GM23338 (cell line): Measurements from ENCODE around the gene ETV5. TPM values are rescaled to one million over a fixed set of nuclear protein-coding genes. Genes with fewer than 3 reads are reported as not detected.
A peak's percentile ranks its signal among the peaks of the same experiment; 100 is the strongest.

Experiments used
- ATAC-seq: fragments of 200-7000 bp; cut with Tn5 transposase; 3 replicates; pipeline ENCODE4 v1.9.1; 2020
- DNase-seq: peaks from one replicate; pipeline ENCODE4 v3.0.0-alpha.2; 2015; ENCODE audit warnings: low spot score
- H2AFZ ChIP-seq: fragments of 200-600 bp; sonication (generic); 2 replicates; pipeline ENCODE4 v1.8.0; 2016; ENCODE audit warnings: antibody characterized with exemption, mild to moderate bottlenecking, moderate library complexity
- H3F3A ChIP-seq: fragments of 200-600 bp; sonication (generic); replicated peaks from 2 replicates; pipeline ENCODE4 v1.8.0; 2017; ENCODE audit warnings: antibody characterized with exemption, mixed run types, low read depth
- H3K27ac ChIP-seq: fragments of 200-600 bp; sonication (generic); 2 replicates; pipeline ENCODE4 v1.6.1; 2016; ENCODE audit warnings: low read depth
- H3K27me3 ChIP-seq: fragments of 200-600 bp; sonication (generic); 2 replicates; pipeline ENCODE4 v1.8.0; 2016; ENCODE audit warnings: mild to moderate bottlenecking, mixed run types, moderate library complexity; ENCODE audit not compliant: insufficient read depth
- H3K36me3 ChIP-seq: fragments of 200-600 bp; sonication (generic); 2 replicates; pipeline ENCODE4 v1.8.0; 2016; ENCODE audit warnings: mild to moderate bottlenecking; ENCODE audit not compliant: insufficient read depth
- H3K4me1 ChIP-seq: fragments of 200-600 bp; sonication (generic); 2 replicates; pipeline ENCODE4 v1.8.0; 2016; ENCODE audit warnings: mild to moderate bottlenecking, moderate library complexity; ENCODE audit not compliant: insufficient read depth
- H3K4me2 ChIP-seq: fragments of 200-600 bp; sonication (generic); 2 replicates; pipeline ENCODE4 v1.7.1; 2017; ENCODE audit warnings: mixed run types
- H3K4me3 ChIP-seq: fragments of 200-600 bp; sonication (generic); 2 replicates; pipeline ENCODE4 v1.6.1; 2016; ENCODE audit warnings: mixed run types
- H3K79me2 ChIP-seq: fragments of 200-600 bp; sonication (generic); replicated peaks from 2 replicates; pipeline ENCODE4 v1.8.0; 2017; ENCODE audit warnings: mild to moderate bottlenecking; ENCODE audit not compliant: insufficient read depth
- H3K9me2 ChIP-seq: fragments of 200-600 bp; sonication (generic); 2 replicates; pipeline ENCODE4 v1.8.0; 2017; ENCODE audit not compliant: insufficient read depth
- H4K20me1 ChIP-seq: fragments of 200-600 bp; sonication (generic); replicated peaks from 2 replicates; pipeline ENCODE4 v1.8.0; 2017; ENCODE audit warnings: mild to moderate bottlenecking; ENCODE audit not compliant: insufficient read depth
- H3K27ac Mint-ChIP-seq: 2 replicates; pipeline ENCODE4 v1.8.0; 2020; ENCODE audit warnings: inconsistent platforms, mild to moderate bottlenecking, moderate library complexity, mixed read lengths
- H3K27me3 Mint-ChIP-seq: 3 replicates; pipeline ENCODE4 v1.8.0; 2022; ENCODE audit warnings: low read depth, mild to moderate bottlenecking, moderate library complexity, mixed read lengths, inconsistent platforms; ENCODE audit not compliant: insufficient read depth, poor library complexity
- H3K36me3 Mint-ChIP-seq: 3 replicates; pipeline ENCODE4 v1.8.0; 2021; ENCODE audit warnings: low read depth, mild to moderate bottlenecking, inconsistent platforms, moderate library complexity, mixed read lengths
- H3K4me1 Mint-ChIP-seq: 3 replicates; pipeline ENCODE4 v1.8.0; 2020; ENCODE audit warnings: mild to moderate bottlenecking, inconsistent platforms, mixed read lengths
- H3K4me3 Mint-ChIP-seq: 3 replicates; pipeline ENCODE4 v1.8.0; 2021; ENCODE audit warnings: moderate library complexity, mild to moderate bottlenecking, inconsistent platforms, mixed read lengths
- H3K9me3 Mint-ChIP-seq: 3 replicates; pipeline ENCODE4 v1.8.0; 2020; ENCODE audit warnings: moderate library complexity, mild to moderate bottlenecking, inconsistent platforms, mixed read lengths
- CREB1 ChIP-seq: fragments of 250-450 bp; sonication (Bioruptor Pico); IDR thresholded peaks from 2 replicates; pipeline ENCODE4 v1.5.0; 2020; ENCODE audit warnings: low read depth, mild to moderate bottlenecking, moderate library complexity
- CTCF ChIP-seq, 2 experiments: fragments of 200-600 bp in 1 of 2; sonication (generic) in 1 of 2; conservative IDR thresholded peaks; 2 replicates each; pipeline versions ENCODE4 v1.5.1 to v1.6.1; 2016 to 2017; ENCODE audit warnings: antibody characterized with exemption in 2 of 2, low read depth in 2 of 2, mild to moderate bottlenecking in 2 of 2, moderate library complexity in 1 of 2
- ETS1 ChIP-seq: IDR thresholded peaks from 2 replicates; pipeline ENCODE4 v1.6.1; 2016; ENCODE audit warnings: antibody characterized with exemption
- EZH2 ChIP-seq: fragments of 200-600 bp; sonication (generic); IDR thresholded peaks from one replicate; pipeline ENCODE4 v1.8.0; 2017; ENCODE audit warnings: antibody characterized with exemption, mild to moderate bottlenecking, low read depth; ENCODE audit not compliant: unreplicated experiment
- EZH2phosphoT487 ChIP-seq: fragments of 200-600 bp; sonication (generic); IDR thresholded peaks from one replicate; pipeline ENCODE4 v1.8.1; 2018; ENCODE audit warnings: antibody characterized with exemption; ENCODE audit not compliant: unreplicated experiment
- JUNB ChIP-seq: IDR thresholded peaks from one replicate; pipeline ENCODE4 v1.6.1; 2016; ENCODE audit warnings: antibody characterized with exemption; ENCODE audit not compliant: unreplicated experiment
- NANOG ChIP-seq: IDR thresholded peaks from 2 replicates; pipeline ENCODE4 v1.6.1; 2016; ENCODE audit warnings: antibody characterized with exemption, borderline replicate concordance
- POLR2AphosphoS5 ChIP-seq: IDR thresholded peaks from 2 replicates; pipeline ENCODE4 v1.6.1; 2016; ENCODE audit warnings: antibody characterized with exemption, low read depth
- REST ChIP-seq: IDR thresholded peaks from one replicate; pipeline ENCODE4 v1.6.1; 2018; ENCODE audit warnings: antibody characterized with exemption; ENCODE audit not compliant: unreplicated experiment
- STAT1 ChIP-seq: IDR thresholded peaks from one replicate; pipeline ENCODE4 v1.6.1; 2016; ENCODE audit warnings: antibody characterized with exemption; ENCODE audit not compliant: unreplicated experiment
- ZNF114 ChIP-seq: fragments of 250-450 bp; sonication (Bioruptor Pico); IDR thresholded peaks from 2 replicates; pipeline ENCODE4 v1.5.0; 2020; ENCODE audit warnings: mild to moderate bottlenecking, moderate library complexity
- ZNF462 ChIP-seq: fragments of 250-450 bp; sonication (Bioruptor Pico); IDR thresholded peaks from 2 replicates; pipeline ENCODE4 v1.5.0; 2020; ENCODE audit warnings: mild to moderate bottlenecking, moderate library complexity
- polyA plus RNA-seq: library from polyadenylated mRNA; unstranded; fragments of >200 nt; fragmentation: Nextera tagmentation; extraction: Ambion mirVana; gene quantifications from 2 replicates; pipeline ENCODE4 v1.2.1, GENCODE V29; 2016
- total RNA-seq: library from RNA; depleted of rRNA; stranded (reverse); fragments of >200 nt; shearing (Covaris generic); gene quantifications from 2 replicates; pipeline ENCODE4 v1.2.3, GENCODE V29; 2014

The ETV5 gene
- total and polyA plus RNA-seq, 2 experiments from 2014 or later: 33.5 to 57.1 TPM

GRCh38 chr3:186054792-186055352 is 54.0 kb downstream of the ETV5 start:
- Histone ChIP-seq H3K27me3 (no peaks in the 10 kb centered on the region), H3K4me3 (no peak overlapping the region), H3F3A (no peaks in the 10 kb centered on the region), H3K79me2 (no peaks in the 10 kb centered on the region), H3K27ac (no peak overlapping the region), H3K4me2 (no peak overlapping the region), H4K20me1 (no peaks in the 10 kb centered on the region), H3K9me2 (no peaks in the 10 kb centered on the region), H3K36me3 (peaks cover 42% of the 10 kb centered on the region), H2AFZ (no peak overlapping the region), H3K4me1 (peaks cover 4% of the 10 kb centered on the region; the same call in 1 of the 2 replicates)
- Mint-ChIP-seq H3K36me3 (peaks cover 68% of the 10 kb centered on the region), H3K9me3 (no peaks in the 10 kb centered on the region), H3K4me1 (peaks cover 22% of the 10 kb centered on the region), H3K27me3 (no peaks in the 10 kb centered on the region), H3K4me3 (no peak overlapping the region), H3K27ac (0 out of 2 replicates have a peak overlapping the region, but pooled peaks have one; percentile 14)
- ATAC-seq (no peak), DNase-seq (no peak)
- no peak for TF ChIP-seq EZH2phosphoT487
- TF ChIP-seq JUNB: no peak
- TF ChIP-seq EZH2: no peak
- no peak for TF ChIP-seq CTCF (conservative IDR thresholded peaks at IDR 0.05; ENCODE audit: low read depth in 2 of 2)
- TF ChIP-seq NANOG: no peak
- no peak for TF ChIP-seq STAT1
- no peak for TF ChIP-seq POLR2AphosphoS5
- TF ChIP-seq ZNF114: no peak
- no peak for TF ChIP-seq REST
- TF ChIP-seq CREB1 (CRISPR knock-in tag): no peak
- no peak for TF ChIP-seq ZNF462 (CRISPR knock-in tag)
- TF ChIP-seq ETS1: no peak
